Omental fat pad (tissue), 4 donors: ENCODE results near the gene CLEC11A. TPM values are rescaled to one million over a fixed set of nuclear protein-coding genes. Genes with fewer than 3 reads are reported as not detected.

ENCODE experiments used
- ATAC-seq: fragments of 150-250 bp; one replicate; pipeline ENCODE4 v1.9.1; 2016; ENCODE audit warnings: mild to moderate bottlenecking, moderate library complexity; ENCODE audit not compliant: low FRiP score
- DNase-seq: peaks from one replicate; pipeline ENCODE4 v3.0.0-alpha.2; 2019; ENCODE audit warnings: low spot score
- total RNA-seq, 4 donors: library from RNA; depleted of rRNA; stranded (reverse); fragments of >200 nt; gene quantifications; one replicate each; pipeline ENCODE4 v1.1.0, GENCODE V29; 2016
- TF ChIP-seq, protein P1 (sequence below), 3 donors: fragments of 450-650 bp; IDR thresholded peaks; one replicate each; pipeline ENCODE4 v1.5.1; 2016 to 2017; ENCODE audit warnings: antibody characterized with exemption in 3 of 3, mild to moderate bottlenecking in 3 of 3, moderate library complexity in 2 of 3

The CLEC11A gene
- total RNA-seq, 4 donors from 2014 or later, result 17.1 to 32.0 (median 21.9) TPM

DNA sequence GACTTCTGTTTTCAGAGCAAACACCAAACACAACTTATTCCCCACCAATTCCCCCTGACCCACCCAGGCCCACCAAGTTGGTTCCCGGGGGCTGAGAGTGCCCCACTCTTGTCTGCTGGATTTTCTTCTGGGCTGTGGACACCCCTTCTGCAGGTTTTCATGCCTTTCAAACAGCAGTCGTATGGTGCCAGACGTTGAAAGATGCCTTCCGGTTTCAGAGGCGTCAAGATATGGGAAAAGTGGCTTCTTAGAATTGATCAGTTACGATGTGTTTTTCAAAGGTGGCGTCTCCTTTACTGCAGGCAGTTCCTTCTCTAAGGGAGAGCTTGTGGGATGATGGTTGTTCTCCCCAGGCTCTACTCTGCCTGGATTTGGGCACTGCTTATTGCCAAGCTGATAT is 12.7 kb downstream of the CLEC11A start:
- ATAC-seq, result no peak
- no peak for DNase-seq
- TF ChIP-seq, protein P1, sequence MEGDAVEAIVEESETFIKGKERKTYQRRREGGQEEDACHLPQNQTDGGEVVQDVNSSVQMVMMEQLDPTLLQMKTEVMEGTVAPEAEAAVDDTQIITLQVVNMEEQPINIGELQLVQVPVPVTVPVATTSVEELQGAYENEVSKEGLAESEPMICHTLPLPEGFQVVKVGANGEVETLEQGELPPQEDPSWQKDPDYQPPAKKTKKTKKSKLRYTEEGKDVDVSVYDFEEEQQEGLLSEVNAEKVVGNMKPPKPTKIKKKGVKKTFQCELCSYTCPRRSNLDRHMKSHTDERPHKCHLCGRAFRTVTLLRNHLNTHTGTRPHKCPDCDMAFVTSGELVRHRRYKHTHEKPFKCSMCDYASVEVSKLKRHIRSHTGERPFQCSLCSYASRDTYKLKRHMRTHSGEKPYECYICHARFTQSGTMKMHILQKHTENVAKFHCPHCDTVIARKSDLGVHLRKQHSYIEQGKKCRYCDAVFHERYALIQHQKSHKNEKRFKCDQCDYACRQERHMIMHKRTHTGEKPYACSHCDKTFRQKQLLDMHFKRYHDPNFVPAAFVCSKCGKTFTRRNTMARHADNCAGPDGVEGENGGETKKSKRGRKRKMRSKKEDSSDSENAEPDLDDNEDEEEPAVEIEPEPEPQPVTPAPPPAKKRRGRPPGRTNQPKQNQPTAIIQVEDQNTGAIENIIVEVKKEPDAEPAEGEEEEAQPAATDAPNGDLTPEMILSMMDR (IDR thresholded peaks at IDR 0.05), result no peak

DNA sequence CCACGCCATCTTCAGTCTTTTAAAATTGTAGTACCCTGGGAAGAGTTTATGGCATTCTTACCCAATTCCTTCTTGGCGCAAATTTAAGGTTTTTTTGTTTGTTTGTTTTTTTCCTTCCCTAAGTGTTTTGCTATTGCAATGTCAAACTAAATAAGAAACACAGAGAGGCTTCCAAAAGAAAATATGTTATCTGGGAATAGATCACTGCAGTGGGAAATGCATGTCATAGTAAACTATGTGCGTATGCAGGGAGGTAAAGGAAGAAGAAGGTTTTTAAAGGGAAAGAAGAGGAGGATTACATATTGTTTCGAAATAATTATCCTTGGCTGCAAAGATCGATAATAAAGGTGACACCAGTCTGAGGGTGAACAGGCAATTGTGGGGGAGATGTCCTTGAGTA is 13.2 kb downstream of the CLEC11A start:
- TF ChIP-seq, protein P1 (IDR thresholded peaks at IDR 0.05), result no peak
- no peak for DNase-seq
- ATAC-seq, result no peak

DNA sequence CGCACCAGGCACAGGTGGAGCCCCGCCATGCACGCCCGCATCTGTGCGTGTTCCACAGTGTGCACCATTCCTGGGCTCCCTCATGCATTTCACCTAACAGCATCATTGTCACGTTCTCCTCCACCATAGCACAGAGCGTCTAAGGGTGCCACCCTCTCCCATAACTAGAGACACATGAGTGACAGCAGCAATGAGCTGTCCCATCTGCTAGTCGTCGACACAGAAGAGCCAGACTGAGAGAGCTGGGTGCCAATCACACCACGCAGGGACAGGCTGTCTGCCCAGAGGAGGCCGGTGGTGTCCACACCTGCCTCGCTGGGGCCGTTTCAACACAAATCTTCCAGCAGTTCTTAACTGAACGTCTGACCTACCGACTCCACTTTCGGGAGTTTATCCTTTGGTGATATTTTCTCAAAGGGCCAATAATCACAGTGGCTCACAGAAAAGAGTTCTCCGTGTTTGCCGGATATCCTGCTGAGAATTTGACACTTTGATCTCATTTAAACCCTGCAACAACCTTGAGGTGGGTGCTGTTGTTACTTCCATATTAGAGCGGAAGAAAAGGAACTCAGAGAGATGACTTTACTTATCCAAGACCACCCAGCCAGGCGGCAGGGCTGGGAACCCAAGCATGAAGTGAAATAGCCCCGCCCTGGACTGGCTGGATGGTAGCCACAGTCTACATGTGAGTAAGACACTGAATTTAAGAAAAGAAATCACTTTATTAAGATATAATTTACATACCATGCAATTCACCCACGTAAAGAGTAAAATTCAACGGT is 16.2 kb downstream of the CLEC11A start:
- DNase-seq (no peak), ATAC-seq (no peak)
- TF ChIP-seq, protein P1 (IDR thresholded peaks at IDR 0.05), result no peak

DNA sequence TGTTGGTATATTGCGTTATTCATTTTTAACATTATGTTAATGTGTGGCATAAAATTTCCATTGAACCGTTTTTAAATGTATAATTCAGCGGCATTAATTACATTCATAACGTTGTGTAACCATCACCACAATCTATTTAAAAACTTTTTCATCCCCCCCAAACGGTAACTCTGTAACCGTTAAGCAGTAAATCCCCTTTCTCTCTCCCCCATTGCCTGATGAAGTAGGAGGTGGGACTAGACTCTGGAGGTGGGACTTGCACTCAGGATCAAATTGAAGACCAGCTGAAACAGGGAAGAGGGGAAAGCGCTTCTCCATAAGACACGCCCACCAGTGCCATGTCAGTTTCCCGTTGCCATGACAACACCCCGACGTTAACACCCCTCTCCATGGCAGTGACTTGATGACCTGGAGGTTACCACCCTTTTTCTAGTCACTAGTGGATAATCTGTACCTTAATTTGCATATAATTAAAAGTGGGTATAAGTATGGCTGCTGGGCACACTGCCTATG is 16.8 kb downstream of the CLEC11A start:
- ATAC-seq (no peak), DNase-seq (no peak)
- TF ChIP-seq, protein P1 (IDR thresholded peaks at IDR 0.05), result no peak

DNA sequence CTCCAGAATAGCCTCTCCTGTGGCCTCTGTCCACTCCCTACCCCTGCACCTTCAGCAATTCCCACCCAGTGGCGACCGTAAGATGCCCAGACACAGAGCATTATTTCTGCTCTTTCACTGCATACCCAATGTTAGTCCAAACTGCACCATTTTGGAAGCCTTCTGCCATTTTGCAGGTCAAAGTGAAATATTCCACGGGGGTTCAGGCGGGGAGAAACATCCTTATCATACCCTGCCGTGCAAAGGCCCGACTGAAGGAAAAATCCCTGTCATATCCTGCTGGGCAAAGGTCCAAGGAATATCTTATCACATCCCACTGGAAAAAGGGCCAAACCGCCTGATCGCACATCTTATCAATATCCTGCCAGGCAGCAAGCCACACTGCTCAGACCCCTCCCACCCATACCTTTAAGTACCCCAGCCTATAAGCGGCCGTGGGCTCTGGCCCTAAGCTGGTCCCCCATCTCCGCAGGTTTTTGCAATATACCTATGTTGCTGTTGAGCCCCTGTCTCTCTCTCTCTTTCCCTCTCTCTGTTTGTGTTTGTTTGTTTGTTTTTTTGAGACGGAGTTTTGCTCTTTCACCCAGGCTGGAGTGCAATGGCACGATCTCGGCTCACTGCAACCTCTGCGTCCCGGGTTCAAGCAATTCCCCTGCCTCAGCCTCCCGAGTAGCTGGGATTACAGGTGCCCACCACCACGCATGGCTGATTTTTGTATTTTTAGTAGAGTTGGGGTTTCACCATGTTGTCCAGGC is 18.2 kb downstream of the CLEC11A start:
- TF ChIP-seq, protein P1 (IDR thresholded peaks at IDR 0.05), result no peak
- DNase-seq, result no peak
- no peak for ATAC-seq

DNA sequence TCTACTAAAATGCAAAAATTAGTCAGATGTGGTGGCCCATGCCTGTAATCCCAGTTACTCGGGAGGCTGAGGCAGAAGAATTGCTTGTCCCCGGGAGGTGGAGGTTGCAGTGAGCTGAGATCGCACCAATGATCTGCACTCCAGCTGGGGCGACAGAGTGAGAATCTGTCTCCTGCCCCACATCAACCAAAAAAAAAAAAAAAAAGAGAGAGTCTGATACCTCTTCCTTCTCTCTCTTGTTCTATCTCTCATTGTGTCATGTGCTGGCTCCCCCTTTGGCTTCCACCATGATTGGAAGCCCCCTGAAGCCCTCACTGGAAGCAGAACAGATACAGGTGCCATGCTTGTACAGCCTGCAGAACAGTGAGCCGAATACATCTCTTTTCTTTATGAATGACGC is 20.4 kb downstream of the CLEC11A start:
- no peak for DNase-seq
- TF ChIP-seq, protein P1 (IDR thresholded peaks at IDR 0.05), result no peak
- ATAC-seq, result no peak
